ENCODE results near the gene COTL1. TPM values are rescaled to one million over a fixed set of nuclear protein-coding genes. Genes with fewer than 3 reads are reported as not detected.

The COTL1 gene
- polyA plus RNA-seq, 1 of the 3 experiments (the other 2 are of a cell fraction) = 91.6 TPM

- H3K79me2 ChIP-seq (ENCODE audit: insufficient read depth) = no peaks in the 10 kb centered on the region
- no peak for DNase-seq
- H3K27ac ChIP-seq (ENCODE audit: low read depth in 2 of 2, low read length in 1 of 2) = no peak overlapping the region
- 90% methylated on average over 5 of the region's 5 CpGs for WGBS (ENCODE audit: low lambda C conversion rate)
- H3K9me3 ChIP-seq = no peaks in the 10 kb centered on the region
- ChIA-PET POLR2A (no interaction called here), CTCF (no interaction called here)
- TF ChIP-seq SIN3A (IDR thresholded peaks at IDR 0.05; ENCODE audit: borderline replicate concordance, low read depth, low read length) (no peak), GATA2 (CRISPR knock-in tag; IDR thresholded peaks at IDR 0.05) (no peak), FOXJ3 (CRISPR knock-in tag; IDR thresholded peaks at IDR 0.05) (no peak), TCF12 (IDR thresholded peaks at IDR 0.05) (no peak), NRF1 (IDR thresholded peaks at IDR 0.05; ENCODE audit: low read depth, low read length) (no peak), MAX (IDR thresholded peaks at IDR 0.05; ENCODE audit: low read depth) (no peak), GABPA (IDR thresholded peaks at IDR 0.05; ENCODE audit: low read depth) (no peak), PBX3 (IDR thresholded peaks at IDR 0.05) (no peak), USF2 (IDR thresholded peaks at IDR 0.05; ENCODE audit: borderline replicate concordance, low read depth, low read length) (no peak), FOXM1 (IDR thresholded peaks at IDR 0.05; ENCODE audit: low read depth) (no peak), EZH2phosphoT487 (IDR thresholded peaks at IDR 0.05; ENCODE audit: borderline replicate concordance, low read depth) (no peak), RAD21 (IDR thresholded peaks at IDR 0.05; ENCODE audit: low read length) (no peak), FOSL2 (IDR thresholded peaks at IDR 0.05; ENCODE audit: borderline replicate concordance, low read depth) (no peak), TAF1 (IDR thresholded peaks at IDR 0.05; ENCODE audit: borderline replicate concordance, low read depth, low read length) (no peak), RFX5 (IDR thresholded peaks at IDR 0.05; ENCODE audit: low read length) (no peak), NFIC (IDR thresholded peaks at IDR 0.05; ENCODE audit: borderline replicate concordance) (no peak), JUND (IDR thresholded peaks at IDR 0.05) (no peak)
- H3K27me3 ChIP-seq (ENCODE audit: insufficient read depth) = no peaks in the 10 kb centered on the region
- H3K9ac ChIP-seq = no peak overlapping the region
- H3K4me3 ChIP-seq (ENCODE audit: low read depth in 2 of 2, low read length in 1 of 2) = no peak overlapping the region
- no peak overlapping the region for H3K4me2 ChIP-seq
- no peak overlapping the region for H2AFZ ChIP-seq (ENCODE audit: low read depth)
- no peaks in the 10 kb centered on the region for H3K36me3 ChIP-seq (replicated peaks in 1 of 2; ENCODE audit: control insufficient read depth in 1 of 2, insufficient read depth in 2 of 2, low read length in 1 of 2)
- H3F3A ChIP-seq (replicated peaks; ENCODE audit: insufficient read depth) = peaks cover 42% of the 10 kb centered on the region
- H3K9me2 ChIP-seq = no peaks in the 10 kb centered on the region
- H4K20me1 ChIP-seq (ENCODE audit: insufficient read depth) = no peaks in the 10 kb centered on the region
- peaks cover 3 to 16% of the 10 kb centered on the region in 2 experiments; a peak in 3 of 4 replicates for H3K4me1 ChIP-seq (ENCODE audit: control insufficient read depth in 1 of 2, insufficient read depth in 2 of 2, low read depth in 1 of 2, low read length in 1 of 2)
Observed at GRCh38 chr16:84534815-84535214, 83.1 kb downstream of the COTL1 start.

Data from SK-N-SH (cell line).